IPS-NIHi7 (cell line): ENCODE data around the gene MANBA.

ENCODE experiments used
- DNase-seq: peaks from one replicate; pipeline ENCODE4 v3.0.0; 2012; ENCODE audit warnings: mixed read lengths; ENCODE audit errors: extremely low spot score

Gene MANBA

DNA sequence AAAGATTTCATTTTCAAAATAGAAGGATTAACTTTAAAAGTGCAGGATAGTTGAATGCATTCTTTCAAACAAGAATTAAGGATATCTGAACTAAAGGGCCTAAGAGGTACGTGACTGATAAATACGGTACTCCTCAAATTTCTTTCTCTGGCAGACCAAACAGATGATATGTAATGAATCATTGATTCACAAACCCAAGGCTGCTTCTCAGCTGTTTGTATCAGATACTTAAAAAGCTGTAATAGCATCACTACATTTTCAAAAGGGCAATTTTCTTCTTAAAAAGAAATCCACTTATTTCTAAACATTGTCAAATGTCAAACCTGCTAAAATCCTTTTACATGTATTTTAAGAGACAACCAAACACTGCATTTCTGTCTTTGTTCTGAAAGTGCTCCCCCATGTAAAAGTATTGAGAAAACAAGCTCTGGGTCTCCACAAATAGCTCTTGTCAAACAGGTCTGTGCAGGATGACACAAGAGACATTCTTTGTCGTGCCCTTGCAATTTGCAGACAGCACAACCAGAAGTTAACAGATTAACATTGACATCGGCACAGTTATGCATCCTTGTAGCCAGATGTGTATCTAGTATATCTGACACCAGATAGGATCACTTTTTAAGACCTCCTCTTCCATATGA is 82.0 kb downstream of the MANBA start:
- no peak for DNase-seq

GRCh38 chr4:102678107-102678506 is 82.7 kb downstream of the MANBA start:
- DNase-seq: no peak

- no peak for DNase-seq
Observed at GRCh38 chr4:102675141-102675540, 85.6 kb downstream of the MANBA start.

DNA sequence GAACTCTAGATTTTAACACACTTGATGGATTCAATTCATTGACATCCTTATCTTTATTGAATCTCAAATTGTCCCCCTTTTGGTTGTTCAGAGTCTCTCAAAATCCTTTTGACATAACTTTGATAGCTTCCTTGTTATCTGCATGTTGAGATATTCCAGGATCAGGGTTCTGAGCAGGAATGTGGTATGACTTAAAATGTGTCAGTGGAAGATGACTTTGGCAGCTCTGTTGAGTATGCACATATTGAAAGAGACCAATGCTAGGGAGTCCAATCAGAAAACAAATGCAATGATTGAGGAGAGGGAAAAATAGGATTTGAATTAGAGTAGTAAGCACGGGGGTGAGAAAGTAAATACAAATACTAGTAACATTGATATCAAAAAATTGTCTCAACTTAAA is 93.8 kb downstream of the MANBA start:
- DNase-seq: no peak

- no peak for DNase-seq
Observed at GRCh38 chr4:102665527-102665926, 95.2 kb downstream of the MANBA start.

DNA sequence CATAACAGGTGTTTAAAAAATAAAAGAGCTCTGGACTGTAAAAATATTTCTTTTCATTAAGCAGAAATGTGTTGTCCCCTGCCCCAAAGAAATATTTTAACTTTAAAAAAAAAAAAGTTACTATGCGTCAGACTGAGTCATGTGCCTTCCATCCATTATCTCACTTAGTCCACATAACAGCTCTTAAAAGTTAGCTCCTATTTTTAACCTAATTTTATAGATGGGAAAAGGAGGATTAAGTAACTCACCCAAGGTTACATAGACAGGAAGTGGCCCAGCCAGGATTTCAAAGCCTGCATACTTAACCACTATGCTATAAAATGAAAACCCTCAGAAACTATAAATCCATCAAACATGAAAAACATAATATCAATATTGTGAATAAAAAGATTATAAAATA is 97.7 kb downstream of the MANBA start:
- no peak for DNase-seq

- DNase-seq: no peak
Observed at GRCh38 chr4:102657206-102657605, 103.6 kb downstream of the MANBA start.

GRCh38 chr4:102647117-102647516 is 113.7 kb downstream of the MANBA start:
- no peak for DNase-seq

DNA sequence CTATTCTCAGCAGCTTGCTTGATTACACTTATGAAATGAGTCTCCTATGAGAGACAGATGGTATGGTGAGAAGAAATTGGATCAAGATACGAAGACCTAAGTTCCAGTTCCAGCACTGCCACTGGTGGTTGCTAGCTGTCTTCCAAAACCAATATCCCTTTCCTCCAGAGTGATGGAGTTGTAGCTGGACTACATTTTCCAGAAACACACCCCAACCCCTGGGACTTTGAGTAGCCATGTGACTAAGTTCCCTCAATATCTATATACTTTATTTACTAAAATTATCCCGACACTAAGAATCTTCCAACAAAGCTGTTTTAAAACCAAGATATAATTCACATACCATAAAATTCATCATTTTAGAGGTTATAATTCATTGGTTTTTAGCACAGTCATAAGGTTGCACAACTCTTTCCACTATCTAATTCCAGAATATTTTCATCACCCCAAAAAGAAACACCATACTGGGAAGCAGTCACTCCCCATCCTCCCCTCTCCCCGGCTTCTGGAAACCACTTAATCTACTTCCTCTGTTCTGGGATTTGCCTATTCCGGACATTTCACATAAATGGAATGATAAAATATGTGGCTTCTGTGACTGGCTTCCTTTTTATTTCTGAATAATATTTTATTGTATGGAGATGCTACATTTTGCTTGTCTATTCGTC is 118.0 kb downstream of the MANBA start:
- DNase-seq: no peak

- no peak for DNase-seq
Observed at GRCh38 chr4:102641793-102642192, 119.0 kb downstream of the MANBA start.

DNA sequence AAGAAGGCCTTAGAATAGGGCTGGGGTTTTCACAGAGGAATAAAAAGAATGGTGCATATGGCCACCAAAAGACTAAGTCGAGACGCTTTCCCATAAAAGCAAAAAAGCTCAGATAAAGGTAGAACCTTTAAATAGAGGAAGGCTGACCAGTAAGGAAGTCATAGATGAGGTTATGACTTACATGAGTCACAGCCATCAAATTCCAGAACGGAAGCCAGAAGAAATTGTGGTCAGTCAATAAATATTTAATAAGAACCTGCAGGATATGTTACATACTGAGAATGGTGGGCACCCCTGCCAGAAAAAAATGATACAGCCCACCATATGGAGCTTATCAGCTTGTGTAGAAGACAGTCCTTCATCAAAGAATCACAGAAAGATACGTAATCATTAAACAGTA is 120.1 kb downstream of the MANBA start:
- DNase-seq: no peak

DNA sequence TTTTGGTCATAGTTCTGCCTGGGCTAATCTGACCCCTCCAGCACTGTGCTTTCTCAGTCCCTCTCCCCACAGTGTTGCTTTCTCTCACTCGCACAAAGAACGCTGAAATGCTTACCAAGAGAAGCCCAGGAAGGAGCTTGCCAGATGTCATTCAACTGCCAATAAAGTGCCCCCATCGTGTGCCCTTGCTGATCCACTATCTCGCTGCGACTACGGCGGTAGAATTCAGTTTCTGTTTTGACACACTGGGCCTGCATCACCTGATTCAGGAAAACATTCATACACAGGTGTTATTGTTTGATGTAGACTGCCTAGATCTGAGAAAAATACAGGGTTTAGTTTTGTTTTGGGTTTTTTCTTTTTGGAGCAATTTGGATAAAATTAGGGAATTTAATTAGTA is 121.2 kb downstream of the MANBA start:
- DNase-seq: no peak

GRCh38 chr4:102638621-102639020 is 122.1 kb downstream of the MANBA start:
- DNase-seq: no peak

DNA sequence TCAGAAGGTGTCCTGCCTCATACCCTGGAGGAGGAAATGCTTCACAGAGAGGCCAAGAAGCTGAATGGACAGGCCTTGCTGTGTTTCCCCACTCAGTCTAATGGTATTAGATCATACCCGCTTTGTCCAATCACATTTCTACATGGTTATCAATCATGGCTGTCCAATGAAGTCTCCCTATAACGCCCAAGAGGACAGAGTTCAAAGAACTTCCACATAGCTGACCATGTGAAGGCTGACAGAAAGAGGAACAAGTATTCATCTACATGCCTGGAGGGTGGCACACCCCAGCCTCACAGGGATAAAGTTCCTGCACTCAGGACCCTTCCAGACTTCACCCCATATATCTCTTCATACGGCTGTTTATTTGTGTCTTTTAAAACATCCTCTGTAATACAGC is 123.4 kb downstream of the MANBA start:
- DNase-seq: no peak

GRCh38 chr4:102633100-102633499 is 127.7 kb downstream of the MANBA start:
- no peak for DNase-seq

DNA sequence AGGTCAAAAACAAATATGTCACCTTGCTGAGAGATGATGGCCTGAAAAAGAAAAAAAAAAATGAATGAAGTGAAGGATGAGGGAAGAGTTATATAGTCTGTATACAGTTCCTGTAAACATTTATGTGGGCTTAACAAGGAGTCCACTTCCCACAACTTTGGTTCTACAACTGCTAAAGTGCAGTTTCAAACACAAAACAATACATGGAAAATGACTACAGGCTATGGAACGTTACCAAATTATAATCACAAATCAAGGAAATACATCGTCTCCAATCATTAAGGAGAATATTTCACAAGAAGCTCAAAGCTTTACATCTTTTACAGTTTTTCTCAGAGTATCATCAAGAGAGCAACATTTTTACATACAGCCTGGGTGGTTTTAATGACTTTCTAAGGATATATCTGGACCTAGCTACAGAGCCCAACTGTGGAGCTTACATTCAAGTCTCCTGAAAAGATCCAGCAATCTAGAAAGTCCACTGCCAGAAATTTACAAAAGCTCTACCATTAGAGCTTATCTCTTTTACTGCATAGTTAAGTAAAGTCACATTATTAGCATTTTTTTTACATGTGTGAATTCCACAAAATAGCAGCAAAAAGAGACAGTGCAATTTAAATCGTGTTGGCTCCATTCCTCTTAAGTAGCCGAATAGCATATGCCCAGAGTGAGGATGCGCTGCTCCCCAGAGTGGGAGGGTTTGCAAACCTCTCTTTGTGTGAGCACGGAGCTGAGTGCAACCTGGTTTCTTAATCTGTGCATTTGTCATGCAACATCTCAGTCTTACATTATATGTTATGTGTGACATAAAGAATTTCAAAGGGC is 128.3 kb downstream of the MANBA start:
- no peak for DNase-seq

DNA sequence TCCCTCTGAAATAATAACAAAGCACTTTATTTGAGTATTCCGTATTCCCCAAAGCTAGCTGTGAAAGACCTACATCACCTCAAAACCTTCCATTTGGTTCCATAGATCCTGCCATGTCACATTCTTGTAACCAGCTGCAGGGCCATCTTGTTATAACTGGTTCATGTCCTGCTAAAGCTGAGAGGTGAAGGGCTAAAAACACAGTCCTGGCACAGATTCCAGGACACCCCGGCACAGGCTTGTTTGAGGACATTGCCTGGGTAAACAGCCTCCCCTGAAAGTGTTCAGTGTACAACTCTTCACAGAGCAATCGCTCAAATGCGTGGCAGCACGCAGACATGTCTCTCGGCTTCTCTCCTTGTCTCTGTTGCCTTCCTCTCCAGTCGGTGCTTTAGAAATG is 129.2 kb downstream of the MANBA start:
- no peak for DNase-seq

- DNase-seq: no peak
Observed at GRCh38 chr4:102629673-102630072, 131.1 kb downstream of the MANBA start.

- DNase-seq: no peak
Observed at GRCh38 chr4:102627831-102628523, 132.8 kb downstream of the MANBA start.

DNA sequence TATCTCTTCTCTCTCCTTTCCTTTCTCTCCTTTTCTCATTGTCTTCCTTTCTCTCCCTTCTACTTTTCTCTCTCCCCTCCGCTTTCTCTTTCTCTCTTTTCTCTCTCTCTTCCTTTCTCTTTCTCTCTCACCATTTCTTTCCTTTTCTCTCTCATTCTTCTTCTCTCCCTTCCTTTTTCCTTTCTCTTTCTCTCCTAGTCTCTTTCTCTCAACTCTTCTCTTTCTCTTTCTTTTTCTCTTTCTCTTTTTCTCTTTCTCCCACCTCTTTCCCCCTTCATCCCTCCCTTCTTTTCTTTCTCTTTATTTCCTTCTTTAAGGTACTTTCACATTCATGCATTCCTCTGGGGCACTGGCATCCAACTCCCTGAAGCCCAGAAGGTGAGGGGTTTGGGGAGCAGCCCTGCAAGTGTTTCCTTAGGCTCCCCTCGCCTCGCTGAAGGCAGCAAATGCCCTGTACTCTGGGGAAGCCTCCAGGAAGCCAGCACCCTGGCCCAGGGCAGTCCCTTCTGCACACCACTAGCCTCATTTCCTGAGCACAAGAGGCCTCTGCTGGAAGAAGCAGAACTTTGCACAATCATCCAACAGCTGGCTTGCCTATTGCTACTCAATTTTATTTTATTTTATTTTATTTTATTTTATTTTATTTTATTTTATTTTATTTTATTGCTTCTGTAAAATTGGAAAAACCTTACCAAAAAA is 135.4 kb downstream of the MANBA start:
- DNase-seq: peak; percentile 61

- DNase-seq: no peak
Observed at GRCh38 chr4:102624505-102624904, 136.3 kb downstream of the MANBA start.

GRCh38 chr4:102623622-102624021 is 137.1 kb downstream of the MANBA start:
- DNase-seq: peak; percentile 61
